ENCODE measurements around the gene DLX2. TPM values are rescaled to one million over a fixed set of nuclear protein-coding genes. Genes with fewer than 3 reads are reported as not detected.

The DLX2 gene
- total RNA-seq, 1 experiment from 2014 or later: 0.97 TPM

- DNase-seq: no peak
- Histone ChIP-seq H2AFZ (ENCODE audit: low read length) (no peak overlapping the region), H3K36me3 (ENCODE audit: insufficient read depth, low read length) (no peaks in the 10 kb centered on the region), H3K9me3 (ENCODE audit: low read length) (no peaks in the 10 kb centered on the region), H3K9ac (ENCODE audit: low read length) (peak overlapping the region; percentile 53; the same call in 1 of the 2 replicates), H3K4me3 (ENCODE audit: low read length) (peak overlapping the region; percentile 66; the same call in 1 of the 2 replicates), H4K20me1 (ENCODE audit: insufficient read depth, low read depth, low read length) (no peaks in the 10 kb centered on the region), H3K4me1 (ENCODE audit: low read length) (peaks cover 72% of the 10 kb centered on the region), H3K27me3 (ENCODE audit: low read length) (no peaks in the 10 kb centered on the region), H3K79me2 (ENCODE audit: low read length) (no peaks in the 10 kb centered on the region), H3K27ac (ENCODE audit: low read length) (no peak overlapping the region), H3K4me2 (ENCODE audit: low read depth, low read length, poor library complexity, severe bottlenecking) (peak overlapping the region; percentile 91), H3K9me2 (replicated peaks; ENCODE audit: insufficient read depth, low read length) (no peaks in the 10 kb centered on the region)
These were observed 5.1 kb downstream of the DLX2 start for GRCh38 chr2:172097557-172098131.

- H3K27me3 ChIP-seq (ENCODE audit: low read length): no peaks in the 10 kb centered on the region
- H3K36me3 ChIP-seq (ENCODE audit: insufficient read depth, low read length): no peaks in the 10 kb centered on the region
- H3K4me1 ChIP-seq (ENCODE audit: low read length): peaks cover 68% of the 10 kb centered on the region
- no peaks in the 10 kb centered on the region for H3K9me3 ChIP-seq (ENCODE audit: low read length)
- no peaks in the 10 kb centered on the region for H3K9me2 ChIP-seq (replicated peaks; ENCODE audit: insufficient read depth, low read length)
- H2AFZ ChIP-seq (ENCODE audit: low read length): peak overlapping the region; percentile 81; the same call in 1 of the 2 replicates
- H4K20me1 ChIP-seq (ENCODE audit: insufficient read depth, low read depth, low read length): no peaks in the 10 kb centered on the region
- peak overlapping the region; percentile 91 for H3K4me2 ChIP-seq (ENCODE audit: low read depth, low read length, poor library complexity, severe bottlenecking)
- no peaks in the 10 kb centered on the region for H3K79me2 ChIP-seq (ENCODE audit: low read length)
- H3K4me3 ChIP-seq (ENCODE audit: low read length): peak overlapping the region; percentile 66
- peak; percentile 51 for DNase-seq
- H3K9ac ChIP-seq (ENCODE audit: low read length): peak overlapping the region; percentile 53
- H3K27ac ChIP-seq (ENCODE audit: low read length): no peak overlapping the region
These were observed 5.8 kb downstream of the DLX2 start for GRCh38 chr2:172096626-172097547.

DNA sequence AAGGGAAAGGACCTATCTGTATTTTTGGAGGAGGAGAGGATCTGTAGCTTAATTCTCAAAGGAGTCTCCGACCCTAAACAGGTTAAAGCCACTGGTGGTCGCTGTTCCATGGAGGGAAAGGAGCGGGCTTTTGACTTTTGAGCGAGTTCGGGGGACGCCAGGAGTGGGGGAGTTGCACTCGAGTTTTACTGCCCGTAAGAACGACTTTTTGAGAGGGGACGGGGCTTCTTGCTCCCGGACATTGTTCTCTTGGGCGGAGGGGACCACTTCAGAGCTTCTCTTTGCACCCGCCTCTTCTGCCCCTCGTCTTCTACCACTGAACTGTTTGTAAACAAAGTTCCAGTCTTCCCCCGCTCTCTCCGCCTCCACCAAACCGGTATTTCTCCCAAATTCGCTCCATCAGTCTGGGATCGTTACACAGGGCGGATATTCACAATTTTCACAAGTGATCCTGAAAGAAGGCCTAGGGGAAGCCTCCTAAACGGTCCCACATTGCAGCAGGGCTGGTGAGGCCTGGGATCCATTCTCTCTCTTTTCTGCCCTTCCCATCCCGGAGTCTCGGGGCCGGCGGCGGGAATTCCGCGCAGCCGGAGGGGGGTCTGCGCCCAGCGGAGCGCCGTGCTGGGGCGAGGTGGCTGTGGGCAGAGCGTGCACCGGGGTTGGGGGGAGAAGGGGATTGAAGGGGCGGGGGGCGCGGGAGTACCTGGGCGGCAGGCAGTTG is 6.6 kb downstream of the DLX2 start:
- peak overlapping the region; percentile 91 for H3K4me2 ChIP-seq (ENCODE audit: low read depth, low read length, poor library complexity, severe bottlenecking)
- H3K9me2 ChIP-seq (replicated peaks; ENCODE audit: insufficient read depth, low read length): no peaks in the 10 kb centered on the region
- no peaks in the 10 kb centered on the region for H3K9me3 ChIP-seq (ENCODE audit: low read length)
- no peaks in the 10 kb centered on the region for H3K36me3 ChIP-seq (ENCODE audit: insufficient read depth, low read length)
- no peak overlapping the region for H3K27ac ChIP-seq (ENCODE audit: low read length)
- peak overlapping the region; percentile 66 for H3K4me3 ChIP-seq (ENCODE audit: low read length)
- peaks cover 59% of the 10 kb centered on the region for H3K4me1 ChIP-seq (ENCODE audit: low read length)
- DNase-seq: no peak
- H4K20me1 ChIP-seq (ENCODE audit: insufficient read depth, low read depth, low read length): no peaks in the 10 kb centered on the region
- H3K27me3 ChIP-seq (ENCODE audit: low read length): no peaks in the 10 kb centered on the region
- H3K79me2 ChIP-seq (ENCODE audit: low read length): no peaks in the 10 kb centered on the region
- peak overlapping the region; percentile 75 for H3K9ac ChIP-seq (ENCODE audit: low read length)
- H2AFZ ChIP-seq (ENCODE audit: low read length): peak overlapping the region; percentile 88

GRCh38 chr2:172095146-172095904 is 7.4 kb downstream of the DLX2 start:
- H3K4me1 ChIP-seq (ENCODE audit: low read length): peaks cover 54% of the 10 kb centered on the region
- no peaks in the 10 kb centered on the region for H3K79me2 ChIP-seq (ENCODE audit: low read length)
- no peaks in the 10 kb centered on the region for H3K9me2 ChIP-seq (replicated peaks; ENCODE audit: insufficient read depth, low read length)
- H4K20me1 ChIP-seq (ENCODE audit: insufficient read depth, low read depth, low read length): no peaks in the 10 kb centered on the region
- DNase-seq: peak; percentile 75
- H2AFZ ChIP-seq (ENCODE audit: low read length): peak overlapping the region; percentile 88
- no peak overlapping the region for H3K27ac ChIP-seq (ENCODE audit: low read length)
- H3K4me2 ChIP-seq (ENCODE audit: low read depth, low read length, poor library complexity, severe bottlenecking): peak overlapping the region; percentile 91
- H3K27me3 ChIP-seq (ENCODE audit: low read length): no peaks in the 10 kb centered on the region
- peak overlapping the region; percentile 75 for H3K9ac ChIP-seq (ENCODE audit: low read length)
- H3K9me3 ChIP-seq (ENCODE audit: low read length): no peaks in the 10 kb centered on the region
- H3K4me3 ChIP-seq (ENCODE audit: low read length): peak overlapping the region; percentile 66
- H3K36me3 ChIP-seq (ENCODE audit: insufficient read depth, low read length): no peaks in the 10 kb centered on the region

DNA sequence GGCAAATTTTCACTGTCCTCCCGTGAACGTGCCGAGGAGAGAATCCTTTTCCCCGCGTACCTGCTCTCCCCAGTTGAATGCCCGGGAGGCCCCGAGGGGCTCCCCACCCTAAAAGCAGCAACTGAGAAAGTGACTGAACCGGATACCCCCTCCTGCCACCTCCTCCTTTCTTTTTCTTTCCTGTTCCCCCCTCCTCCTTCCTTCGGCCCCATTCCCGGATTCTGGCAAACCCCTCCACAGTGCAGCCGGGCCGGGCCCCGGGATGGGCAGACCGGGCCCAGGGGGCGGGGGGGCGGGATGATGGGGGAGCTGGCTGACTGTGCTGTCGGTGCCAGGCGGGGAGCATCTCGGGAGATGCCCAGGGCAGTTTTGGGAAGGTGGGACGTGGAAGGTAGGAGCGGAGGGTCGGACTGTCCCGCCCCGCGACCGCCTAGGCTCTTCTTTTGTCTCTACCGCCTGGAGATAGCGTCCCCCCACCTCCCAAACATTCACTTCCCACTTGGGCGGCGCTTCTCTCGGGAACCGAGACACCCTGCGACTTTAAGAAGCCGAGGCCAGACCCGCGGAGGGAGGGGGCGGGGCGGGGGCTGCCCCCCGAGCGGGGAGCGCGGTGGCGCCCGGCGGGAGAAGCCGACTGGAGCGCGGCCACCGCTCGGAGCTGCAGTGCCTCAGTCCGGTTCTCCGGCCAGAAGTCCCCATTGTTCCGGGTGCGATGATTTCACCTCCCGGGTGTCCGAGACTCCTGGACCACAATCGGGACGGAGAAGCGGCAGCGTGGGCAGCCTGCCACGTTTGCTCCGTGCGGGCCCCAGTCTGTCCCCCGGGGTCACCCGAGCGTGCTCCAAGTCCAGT is 8.2 kb downstream of the DLX2 start:
- DNase-seq: peak; percentile 66
- no peak overlapping the region for H3K27ac ChIP-seq (ENCODE audit: low read length)
- no peaks in the 10 kb centered on the region for H3K9me3 ChIP-seq (ENCODE audit: low read length)
- peak overlapping the region; percentile 75 for H3K9ac ChIP-seq (ENCODE audit: low read length)
- H3K9me2 ChIP-seq (replicated peaks; ENCODE audit: insufficient read depth, low read length): no peaks in the 10 kb centered on the region
- no peaks in the 10 kb centered on the region for H3K27me3 ChIP-seq (ENCODE audit: low read length)
- H4K20me1 ChIP-seq (ENCODE audit: insufficient read depth, low read depth, low read length): no peaks in the 10 kb centered on the region
- peaks cover 46% of the 10 kb centered on the region for H3K4me1 ChIP-seq (ENCODE audit: low read length)
- peak overlapping the region; percentile 66 for H3K4me3 ChIP-seq (ENCODE audit: low read length)
- H3K36me3 ChIP-seq (ENCODE audit: insufficient read depth, low read length): no peaks in the 10 kb centered on the region
- peak overlapping the region; percentile 91 for H3K4me2 ChIP-seq (ENCODE audit: low read depth, low read length, poor library complexity, severe bottlenecking)
- H3K79me2 ChIP-seq (ENCODE audit: low read length): no peaks in the 10 kb centered on the region
- H2AFZ ChIP-seq (ENCODE audit: low read length): peak overlapping the region; percentile 88

DNA sequence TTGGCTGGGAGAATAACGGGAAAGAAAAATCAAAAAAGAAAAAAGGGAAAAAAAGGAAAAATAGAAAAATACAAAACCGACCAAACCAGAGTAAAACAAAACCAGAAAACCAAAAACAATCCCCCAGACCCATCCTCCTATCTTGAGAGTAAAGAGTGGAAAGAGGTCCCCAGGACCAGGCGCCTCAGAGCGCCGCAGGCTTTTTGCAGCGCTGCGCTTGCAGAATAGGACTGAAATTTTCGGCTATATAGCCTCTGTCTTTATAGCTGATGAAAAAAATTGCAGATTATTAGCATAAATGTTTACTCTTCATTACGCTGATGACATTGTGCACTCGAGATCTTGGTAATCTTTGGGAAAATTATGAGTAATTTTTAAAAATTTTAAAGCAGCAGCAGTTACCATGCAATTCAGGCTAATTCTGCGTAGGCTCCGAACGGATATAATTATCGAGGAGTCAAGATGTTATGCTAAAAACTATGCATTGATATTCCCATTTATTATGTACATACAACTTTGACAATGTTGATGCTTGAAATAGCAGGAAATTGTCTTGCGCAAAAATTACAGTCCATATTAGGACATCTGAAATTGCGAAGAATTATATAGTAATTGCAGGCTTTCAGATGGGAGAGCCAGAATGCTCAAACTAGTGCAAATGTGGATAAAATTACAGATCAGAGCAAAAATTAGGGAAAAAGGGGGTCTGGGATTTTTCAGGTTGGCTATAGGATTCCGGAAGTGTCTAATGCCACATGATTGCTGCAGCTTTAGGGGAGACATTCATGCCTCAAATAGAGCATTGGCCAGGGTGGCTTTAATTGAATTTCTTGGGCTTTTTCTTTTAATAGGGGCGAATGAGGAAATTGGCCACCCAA is 9.0 kb downstream of the DLX2 start:
- H3K79me2 ChIP-seq (ENCODE audit: low read length): no peaks in the 10 kb centered on the region
- DNase-seq: no peak
- peaks cover 37% of the 10 kb centered on the region for H3K4me1 ChIP-seq (ENCODE audit: low read length)
- no peaks in the 10 kb centered on the region for H3K9me3 ChIP-seq (ENCODE audit: low read length)
- H3K36me3 ChIP-seq (ENCODE audit: insufficient read depth, low read length): no peaks in the 10 kb centered on the region
- no peaks in the 10 kb centered on the region for H4K20me1 ChIP-seq (ENCODE audit: insufficient read depth, low read depth, low read length)
- peak overlapping the region; percentile 66; the same call in 1 of the 2 replicates for H3K4me3 ChIP-seq (ENCODE audit: low read length)
- no peaks in the 10 kb centered on the region for H3K9me2 ChIP-seq (replicated peaks; ENCODE audit: insufficient read depth, low read length)
- H3K9ac ChIP-seq (ENCODE audit: low read length): peak overlapping the region; percentile 75; the same call in 1 of the 2 replicates
- peak overlapping the region; percentile 91 for H3K4me2 ChIP-seq (ENCODE audit: low read depth, low read length, poor library complexity, severe bottlenecking)
- H2AFZ ChIP-seq (ENCODE audit: low read length): no peak overlapping the region; the same call in 1 of the 2 replicates
- H3K27me3 ChIP-seq (ENCODE audit: low read length): no peaks in the 10 kb centered on the region
- no peak overlapping the region for H3K27ac ChIP-seq (ENCODE audit: low read length)
